H1 (cell line): ENCODE data around the gene TLE3. TPM values are rescaled to one million over a fixed set of nuclear protein-coding genes. Genes with fewer than 3 reads are reported as not detected.

ENCODE experiments used
- CTCF ChIA-PET: fragments of 300-600 bp; sonication (Branson Sonifier 250); formaldehyde crosslinking; loops from one replicate; lab custom pipeline; 2021; ENCODE audit not compliant: partially characterized antibody; lab: Charles Lee
- POLR2A ChIA-PET: fragments of 300-600 bp; sonication (Branson Sonifier 250); formaldehyde crosslinking; loops from one replicate; lab custom pipeline; 2021; ENCODE audit warnings: inconsistent platforms; ENCODE audit not compliant: partially characterized antibody; lab: Charles Lee
- DNase-seq, 2 experiments: peaks; one replicate each; pipeline versions ENCODE4 v3.0.0 to v3.0.0-alpha.2; 2010 to 2022; ENCODE audit warnings: low spot score in 2 of 2, low read depth in 1 of 2, mixed read lengths in 1 of 2
- FAIRE-seq: peaks from 2 replicates; lab custom pipeline; 2011; peaks lifted over from hg19 to GRCh38; lab: Jason Lieb, UNC
- H2AFZ ChIP-seq: 2 replicates; pipeline ENCODE4 v1.8.1; 2012; ENCODE audit warnings: low read length, inconsistent platforms
- H2AK5ac ChIP-seq: 2 replicates; pipeline ENCODE4 v1.6.1; 2013; ENCODE audit warnings: low read depth, low read length
- H2BK120ac ChIP-seq: replicated peaks from 2 replicates; pipeline ENCODE3; 2013; ENCODE audit warnings: low read depth, low read length, inconsistent platforms
- H2BK12ac ChIP-seq: 2 replicates; pipeline ENCODE4 v1.6.1; 2013; ENCODE audit warnings: low read depth, low read length
- H2BK15ac ChIP-seq: 2 replicates; pipeline ENCODE4 v1.6.1; 2013; ENCODE audit warnings: low read length
- H2BK20ac ChIP-seq: 2 replicates; pipeline ENCODE4 v1.6.1; 2013; ENCODE audit warnings: low read length
- H2BK5ac ChIP-seq: 2 replicates; pipeline ENCODE4 v1.6.1; 2013; ENCODE audit warnings: low read depth, low read length
- H3K14ac ChIP-seq: 2 replicates; pipeline ENCODE4 v1.6.1; 2013; ENCODE audit warnings: inconsistent platforms; ENCODE audit not compliant: insufficient read length
- H3K18ac ChIP-seq: 2 replicates; pipeline ENCODE4 v1.6.1; 2013; ENCODE audit warnings: low read length; ENCODE audit errors: extremely low read depth
- H3K23ac ChIP-seq: 2 replicates; pipeline ENCODE4 v1.6.1; 2013; ENCODE audit warnings: inconsistent platforms; ENCODE audit not compliant: insufficient read length
- H3K23me2 ChIP-seq: 2 replicates; pipeline ENCODE4 v1.6.1; 2013; ENCODE audit warnings: low read depth, low read length
- H3K27ac ChIP-seq: 2 replicates; pipeline ENCODE4 v1.6.1; 2011; ENCODE audit warnings: low read depth, low read length, inconsistent platforms
- H3K27me3 ChIP-seq, 4 experiments: replicated peaks in 1 of 4; 1 replicate in 1 of 4; 2 replicates in 3 of 4; pipeline versions ENCODE4 v1.6.1 to v1.8.1; 2011 to 2013; ENCODE audit warnings: low read length in 3 of 4, mild to moderate bottlenecking in 3 of 4, inconsistent platforms in 2 of 4, mixed read lengths in 2 of 4, moderate library complexity in 1 of 4; ENCODE audit not compliant: control insufficient read depth in 3 of 4, insufficient read depth in 3 of 4; ENCODE audit errors: extremely low read depth in 1 of 4
- H3K36me3 ChIP-seq, 4 experiments: 2 replicates each; pipeline versions ENCODE4 v1.6.1 to v1.8.1; 2011 to 2013; ENCODE audit warnings: mild to moderate bottlenecking in 4 of 4, low read length in 3 of 4, moderate library complexity in 2 of 4, control low read depth in 1 of 4, inconsistent platforms in 1 of 4; ENCODE audit not compliant: insufficient read depth in 4 of 4, control insufficient read depth in 2 of 4
- H3K4ac ChIP-seq: replicated peaks from 2 replicates; pipeline ENCODE3; 2013; ENCODE audit warnings: low read length, low read depth, mixed read lengths, inconsistent platforms; ENCODE audit not compliant: insufficient read length
- H3K4me1 ChIP-seq, 4 experiments: replicated peaks in 1 of 4; 1 replicate in 1 of 4; 2 replicates in 3 of 4; pipeline versions ENCODE4 v1.6.1 to v1.8.1; 2011 to 2013; ENCODE audit warnings: low read length in 3 of 4, inconsistent platforms in 2 of 4, mixed read lengths in 1 of 4; ENCODE audit not compliant: insufficient read depth in 4 of 4, control insufficient read depth in 3 of 4
- H3K4me2 ChIP-seq, 2 experiments: 2 replicates each; pipeline versions ENCODE4 v1.6.1 to v1.8.1; 2011 to 2013; ENCODE audit warnings: low read depth in 2 of 2, low read length in 2 of 2, control low read depth in 1 of 2, inconsistent platforms in 1 of 2, mild to moderate bottlenecking in 1 of 2; ENCODE audit not compliant: insufficient read depth in 1 of 2
- H3K4me3 ChIP-seq, 4 experiments: fragments of 200-600, 300-600 bp in 1 of 4; sonication (generic), shearing (Covaris generic), sonication (Bioruptor Twin) in 1 of 4; 2 replicates each; pipeline versions ENCODE4 v1.5.1 to v1.8.1; 2011 to 2016; ENCODE audit warnings: low read length in 4 of 4, low read depth in 3 of 4, control low read depth in 2 of 4, inconsistent platforms in 2 of 4, mild to moderate bottlenecking in 2 of 4, mixed read lengths in 1 of 4, moderate library complexity in 1 of 4; ENCODE audit not compliant: insufficient read depth in 2 of 4; ENCODE audit errors: extremely low read depth in 1 of 4
- H3K56ac ChIP-seq: replicated peaks from 2 replicates; pipeline ENCODE3; 2013; ENCODE audit warnings: low read depth, mild to moderate bottlenecking, mixed read lengths, low read length, inconsistent platforms; ENCODE audit not compliant: insufficient read length
- H3K79me1 ChIP-seq: 2 replicates; pipeline ENCODE4 v1.6.1; 2013; ENCODE audit warnings: low read depth, low read length, control low read depth
- H3K79me2 ChIP-seq, 2 experiments: 2 replicates each; pipeline versions ENCODE4 v1.6.1 to v1.8.1; 2012 to 2013; ENCODE audit warnings: low read length in 2 of 2, mild to moderate bottlenecking in 2 of 2, inconsistent platforms in 1 of 2; ENCODE audit not compliant: insufficient read depth in 2 of 2, control insufficient read depth in 1 of 2
- H3K9ac ChIP-seq, 4 experiments: replicated peaks in 1 of 4; 1 replicate in 1 of 4; 2 replicates in 3 of 4; pipeline versions ENCODE4 v1.6.1 to v1.8.1; 2011 to 2013; ENCODE audit warnings: low read depth in 3 of 4, low read length in 3 of 4, control low read depth in 2 of 4, mild to moderate bottlenecking in 2 of 4, moderate library complexity in 2 of 4, inconsistent platforms in 1 of 4; ENCODE audit errors: extremely low read depth in 1 of 4
- H3K9me3 ChIP-seq, 2 experiments: 2 replicates each; pipeline versions ENCODE4 v1.6.1 to v1.8.1; 2012 to 2013; ENCODE audit warnings: mild to moderate bottlenecking in 2 of 2, moderate library complexity in 2 of 2, control low read depth in 1 of 2, inconsistent platforms in 1 of 2, low read depth in 1 of 2, low read length in 1 of 2, mixed read lengths in 1 of 2; ENCODE audit not compliant: insufficient read depth in 2 of 2
- H4K20me1 ChIP-seq, 2 experiments: replicated peaks in 1 of 2; 2 replicates each; pipeline versions ENCODE3 to v1.8.1; 2011 to 2013; ENCODE audit warnings: inconsistent platforms in 2 of 2, low read length in 2 of 2, mild to moderate bottlenecking in 1 of 2; ENCODE audit not compliant: insufficient read depth in 2 of 2, control insufficient read depth in 1 of 2
- H4K5ac ChIP-seq: 2 replicates; pipeline ENCODE4 v1.6.1; 2013; ENCODE audit warnings: low read length, low read depth, mixed read lengths, inconsistent platforms; ENCODE audit not compliant: insufficient read length
- H4K8ac ChIP-seq: 2 replicates; pipeline ENCODE4 v1.8.0; 2013; ENCODE audit warnings: mild to moderate bottlenecking, moderate library complexity, low read length, inconsistent platforms; ENCODE audit not compliant: insufficient read depth; ENCODE audit errors: extremely low read depth
- H4K91ac ChIP-seq: replicated peaks from 2 replicates; pipeline ENCODE3; 2013; ENCODE audit warnings: low read length, mixed read lengths, inconsistent platforms; ENCODE audit not compliant: insufficient read length
- ASH2L ChIP-seq: fragments of 200-600, 300-600 bp; sonication (generic); IDR thresholded peaks from one replicate; pipeline ENCODE4 v1.7.1; 2017; ENCODE audit warnings: low read length
- BCL11A ChIP-seq, 2 experiments: IDR thresholded peaks; one replicate each; pipeline ENCODE4 v1.6.1; 2011; ENCODE audit warnings: low read depth in 2 of 2, low read length in 2 of 2, mild to moderate bottlenecking in 2 of 2
- EZH2 ChIP-seq: fragments of 200-600 bp; sonication (generic); IDR thresholded peaks from 2 replicates; pipeline ENCODE4 v1.7.1; 2012; ENCODE audit warnings: low read depth, mild to moderate bottlenecking, moderate library complexity, low read length, inconsistent platforms; ENCODE audit not compliant: severe bottlenecking
- RBBP5 ChIP-seq: IDR thresholded peaks from 2 replicates; pipeline ENCODE4 v1.7.1; 2012; ENCODE audit warnings: low read depth, mild to moderate bottlenecking, inconsistent platforms, low read length, moderate library complexity, borderline replicate concordance
- SP2 ChIP-seq: IDR thresholded peaks from 2 replicates; pipeline ENCODE4 v1.6.1; 2012; ENCODE audit warnings: mild to moderate bottlenecking, low read length, inconsistent platforms
- SP4 ChIP-seq: IDR thresholded peaks from 2 replicates; pipeline ENCODE4 v1.6.1; 2012; ENCODE audit warnings: low read length, inconsistent platforms
- YY1 ChIP-seq: IDR thresholded peaks from 2 replicates; pipeline ENCODE4 v1.6.1; 2011; ENCODE audit warnings: low read depth, mild to moderate bottlenecking, low read length
- WGBS, 2 experiments: shearing (Covaris generic) in 1 of 2; methylation state at CpG; one replicate each; pipeline versions ENCODE4 v1.1.6 to v1.1.7; 2013 to 2015; ENCODE audit warnings: low lambda C conversion rate in 2 of 2, mixed read lengths in 2 of 2, inconsistent platforms in 1 of 2, low coverage in 1 of 2, missing lambda C conversion rate in 1 of 2; ENCODE audit not compliant: insufficient replicate concordance in 2 of 2, insufficient coverage in 1 of 2, insufficient read length in 1 of 2; ENCODE audit errors: extremely low coverage in 1 of 2, missing lambda C conversion rate in 1 of 2; 5-methylcytosine and 5-hydroxymethylcytosine counted together
- polyA plus RNA-seq, 7 experiments: library from polyadenylated mRNA; depleted of rRNA in 3 of 7; stranded (reverse) in 5 of 7; unstranded in 2 of 7; fragments of >200 nt in 5 of 7; fragments of 200-250 nt in 2 of 7; gene quantifications; 1 replicate in 5 of 7; 2 replicates in 1 of 7; 4 replicates in 1 of 7; pipeline versions ENCODE4 v1.2.1 to v1.2.3, GENCODE V29; 2011 to 2013; ENCODE audit warnings: missing spikeins in 2 of 7, mixed read lengths in 2 of 7
- total RNA-seq: library from RNA; stranded (reverse); fragmentation: NEBNext Ultra II Directional; extraction: Animal tissue kit (Norgen Biotek cat#: 25700); gene quantifications from 2 replicates; pipeline ENCODE4 v1.2.1, GENCODE V29; 2021

Gene TLE3
- total and polyA plus RNA-seq, 2 of the 8 experiments (the other 6 are each of a cell fraction or from before 2014, with no cell fraction given) = 25.1 to 61.2 TPM

DNA sequence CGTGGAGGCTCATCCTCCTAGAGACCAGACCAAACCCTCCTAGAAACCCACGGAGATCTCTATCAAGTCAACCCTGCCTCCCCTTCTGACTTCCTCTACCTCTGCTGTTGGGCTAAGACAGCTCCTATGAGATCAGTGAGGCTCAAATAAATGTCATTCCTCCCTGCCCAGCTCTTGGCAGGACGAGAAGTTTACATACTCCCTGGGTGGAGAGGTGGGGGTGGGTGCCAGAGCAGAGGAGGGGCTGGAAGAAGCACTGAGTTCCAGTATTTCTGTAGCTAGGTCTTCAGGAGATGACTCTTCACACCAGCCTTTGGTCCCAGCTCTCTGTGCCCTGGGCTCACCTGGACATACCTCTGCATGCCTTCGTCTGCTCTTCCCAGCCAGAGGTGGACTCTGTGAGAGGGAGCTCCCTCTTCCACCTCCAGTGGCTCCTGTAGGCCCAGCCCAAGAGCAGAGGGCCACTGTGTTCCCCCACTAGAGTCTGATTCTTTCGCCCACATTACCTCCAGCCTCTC, 42.4 kb upstream of the TLE3 start:
- H3K23ac ChIP-seq = no peak overlapping the region
- peak overlapping the region; percentile 55; the same call in 1 of the 2 replicates for H2BK5ac ChIP-seq
- H3K9ac ChIP-seq = no peak overlapping the region
- H2AFZ ChIP-seq = no peak overlapping the region
- H3K9me3 ChIP-seq = no peaks in the 10 kb centered on the region
- POLR2A ChIA-PET = interaction anchor here (0.6 to 5.5 kb wide), 9 partner anchors 8 to 57 kb away, joined by 3 to 70 read pairs (median 3); partner anchors contain the start of gene TLE3
- H3K56ac ChIP-seq = no peak overlapping the region
- H3K4me3 ChIP-seq = peak overlapping the region in 3 of 4 experiments; percentile 9 to 17 (median 11); a peak in 3 of 8 replicates
- no peaks in the 10 kb centered on the region for H3K79me1 ChIP-seq
- H3K18ac ChIP-seq = no peak overlapping the region
- H4K5ac ChIP-seq = no peak overlapping the region
- H3K4me1 ChIP-seq = peaks cover 13 to 27% (median 16%) of the 10 kb centered on the region in 4 experiments
- no peak overlapping the region for H3K14ac ChIP-seq
- peak overlapping the region; percentile 76 for H2BK20ac ChIP-seq
- DNase-seq = no peak
- H3K79me2 ChIP-seq = no peaks in the 10 kb centered on the region
- TF ChIP-seq YY1 (no peak), EZH2 (no peak), ASH2L (peak; percentile 78), SP4 (no peak), RBBP5 (0 out of 2 replicates have a peak, but pooled peaks have one; percentile 87), SP2 (no peak), BCL11A (IDR thresholded peaks at IDR 0.05; ENCODE audit: low read depth in 2 of 2, low read length in 2 of 2) (no peak)
- H2BK12ac ChIP-seq = peak overlapping the region; percentile 41
- H3K36me3 ChIP-seq = no peaks in the 10 kb centered on the region
- H3K23me2 ChIP-seq = no peaks in the 10 kb centered on the region
- H4K20me1 ChIP-seq = no peaks in the 10 kb centered on the region
- no peak overlapping the region for H4K8ac ChIP-seq
- peak overlapping the region; percentile 10 to 53; a peak in 3 of 4 replicates for H3K4me2 ChIP-seq
- WGBS, 2 experiments = 49% methylated on average over 5 of the region's 5 CpGs; no CpG with 5 or more reads in 1 of the 2 experiments
- CTCF ChIA-PET = interaction anchor here (0.6 to 2.6 kb wide), 23 partner anchors 9 to 665 kb away, joined by 3 to 8 read pairs (median 3); no protein-coding TSS in a partner anchor
- H4K91ac ChIP-seq = peak overlapping the region; percentile 1
- no peak overlapping the region for H2BK120ac ChIP-seq
- H2BK15ac ChIP-seq = peak overlapping the region; percentile 88
- peak overlapping the region; percentile 83; the same call in 1 of the 2 replicates for H2AK5ac ChIP-seq
- H3K27me3 ChIP-seq = peaks cover 0 to 11% (median 5%) of the 10 kb centered on the region in 4 experiments; a peak in 4 of 7 replicates
- no peak for FAIRE-seq
- no peak overlapping the region for H3K4ac ChIP-seq
- peak overlapping the region; percentile 55 for H3K27ac ChIP-seq
